Activated B cell treated with CpG ODN at 0.5 μM for 24 hours (primary cell): Measurements from ENCODE around the gene PLEKHG2. TPM values are rescaled to one million over a fixed set of nuclear protein-coding genes. Genes with fewer than 3 reads are reported as not detected.

Source experiments
- ATAC-seq: fragments of 200-7000 bp; cut with Tn5 transposase; one replicate; pipeline ENCODE4 v1.10.0; 2021; ENCODE audit warnings: low read depth, mild to moderate bottlenecking, moderate library complexity
- CTCF ChIA-PET: fragments of 350-600 bp; sonication (Branson Sonifier 250); formaldehyde crosslinking; loops from one replicate; lab custom pipeline; 2021; ENCODE audit warnings: antibody characterized with exemption; lab: Charles Lee
- POLR2A ChIA-PET: fragments of 350-600 bp; sonication (Branson Sonifier 250); formaldehyde crosslinking; loops from one replicate; lab custom pipeline; 2021; ENCODE audit warnings: antibody characterized with exemption; lab: Charles Lee
- DNase-seq: peaks from one replicate; pipeline ENCODE4 v3.0.0; 2022
- H3K27ac Mint-ChIP-seq: one replicate; pipeline ENCODE4 v1.8.0; 2020; ENCODE audit warnings: mixed read lengths
- H3K27me3 Mint-ChIP-seq: one replicate; pipeline ENCODE4 v1.8.0; 2021; ENCODE audit warnings: mixed read lengths
- H3K36me3 Mint-ChIP-seq: one replicate; pipeline ENCODE4 v1.8.0; 2021; ENCODE audit warnings: low read depth, mixed read lengths
- H3K4me1 Mint-ChIP-seq: one replicate; pipeline ENCODE4 v1.8.0; 2021; ENCODE audit warnings: mixed read lengths
- H3K4me3 Mint-ChIP-seq: one replicate; pipeline ENCODE4 v1.8.0; 2020; ENCODE audit warnings: mild to moderate bottlenecking, mixed read lengths
- H3K9me3 Mint-ChIP-seq: one replicate; pipeline ENCODE4 v1.8.0; 2020; ENCODE audit warnings: mixed read lengths
- intact Hi-C: fragments of 100-400 bp; cut with micrococcal nuclease; formaldehyde crosslinking; loops from one replicate; pipeline ENCODE4 v1.15.1; 2024
- total RNA-seq: library from RNA; stranded (reverse); gene quantifications from 2 replicates; pipeline ENCODE4 v1.2.3, GENCODE V29; 2022
- TF ChIP-seq, protein P1 (sequence below): fragments of 200-600 bp; IDR thresholded peaks from one replicate; pipeline ENCODE4 v1.8.0; 2022; ENCODE audit warnings: antibody characterized with exemption, mild to moderate bottlenecking

Gene PLEKHG2
- total RNA-seq, 1 donor from 2014 or later: 125 TPM

- H3K9me3 Mint-ChIP-seq: no peaks in the 10 kb centered on the region
- TF ChIP-seq, protein P1, sequence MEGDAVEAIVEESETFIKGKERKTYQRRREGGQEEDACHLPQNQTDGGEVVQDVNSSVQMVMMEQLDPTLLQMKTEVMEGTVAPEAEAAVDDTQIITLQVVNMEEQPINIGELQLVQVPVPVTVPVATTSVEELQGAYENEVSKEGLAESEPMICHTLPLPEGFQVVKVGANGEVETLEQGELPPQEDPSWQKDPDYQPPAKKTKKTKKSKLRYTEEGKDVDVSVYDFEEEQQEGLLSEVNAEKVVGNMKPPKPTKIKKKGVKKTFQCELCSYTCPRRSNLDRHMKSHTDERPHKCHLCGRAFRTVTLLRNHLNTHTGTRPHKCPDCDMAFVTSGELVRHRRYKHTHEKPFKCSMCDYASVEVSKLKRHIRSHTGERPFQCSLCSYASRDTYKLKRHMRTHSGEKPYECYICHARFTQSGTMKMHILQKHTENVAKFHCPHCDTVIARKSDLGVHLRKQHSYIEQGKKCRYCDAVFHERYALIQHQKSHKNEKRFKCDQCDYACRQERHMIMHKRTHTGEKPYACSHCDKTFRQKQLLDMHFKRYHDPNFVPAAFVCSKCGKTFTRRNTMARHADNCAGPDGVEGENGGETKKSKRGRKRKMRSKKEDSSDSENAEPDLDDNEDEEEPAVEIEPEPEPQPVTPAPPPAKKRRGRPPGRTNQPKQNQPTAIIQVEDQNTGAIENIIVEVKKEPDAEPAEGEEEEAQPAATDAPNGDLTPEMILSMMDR: no peak
- ChIA-PET CTCF (interaction anchor here (0.9 to 1.6 kb wide), 3 partner anchors 64 to 96 kb away, joined by 3 to 4 read pairs (median 4); partner anchors contain the start of gene EID2B), POLR2A (interaction anchor here (0.6 to 1.4 kb wide), 3 partner anchors 7 to 727 kb away, joined by 3 to 5 read pairs (median 4); partner anchors contain the start of gene SUPT5H)
- H3K4me1 Mint-ChIP-seq: peaks cover 42% of the 10 kb centered on the region
- H3K36me3 Mint-ChIP-seq: peaks cover 23% of the 10 kb centered on the region
- H3K27me3 Mint-ChIP-seq: no peaks in the 10 kb centered on the region
- no peak overlapping the region for H3K4me3 Mint-ChIP-seq
- DNase-seq (no peak), ATAC-seq (no peak)
- intact Hi-C loops: loop anchor here (5.0 kb wide), 1 partner anchor 96 kb away; the partner anchor contains the start of gene SAMD4B
- H3K27ac Mint-ChIP-seq: no peak overlapping the region
These were observed 25.9 kb downstream of the PLEKHG2 start for GRCh38 chr19:39438270-39438934.

- H3K4me3 Mint-ChIP-seq: peak overlapping the region; percentile 96
- no peak for DNase-seq
- H3K36me3 Mint-ChIP-seq: peaks cover 36% of the 10 kb centered on the region
- POLR2A ChIA-PET: interaction anchor here (0.5 to 7.4 kb wide), 27 partner anchors 7 to 1819 kb away, joined by 3 to 185 read pairs (median 5); partner anchors contain the start of genes EID2B, MED29, PAF1 and PLEKHG2
- peaks cover 61% of the 10 kb centered on the region for H3K4me1 Mint-ChIP-seq
- TF ChIP-seq, protein P1: no peak
- peak overlapping the region; percentile 93 for H3K27ac Mint-ChIP-seq
- no peaks in the 10 kb centered on the region for H3K27me3 Mint-ChIP-seq
- H3K9me3 Mint-ChIP-seq: no peaks in the 10 kb centered on the region
- no peak for ATAC-seq
- intact Hi-C loops: loop anchor here (1.0 to 10.0 kb wide), 10 partner anchors 8 to 1306 kb away; partner anchors contain the start of genes ACTMAP, DLL3, DYRK1B and KCNK6
- CTCF ChIA-PET: interaction anchor here (0.7 kb wide), 2 partner anchors 30 to 32 kb away, joined by 3 read pairs; partner anchors contain the start of gene PLEKHG2
These were observed 32.2 kb downstream of the PLEKHG2 start for GRCh38 chr19:39444598-39445195.

DNA sequence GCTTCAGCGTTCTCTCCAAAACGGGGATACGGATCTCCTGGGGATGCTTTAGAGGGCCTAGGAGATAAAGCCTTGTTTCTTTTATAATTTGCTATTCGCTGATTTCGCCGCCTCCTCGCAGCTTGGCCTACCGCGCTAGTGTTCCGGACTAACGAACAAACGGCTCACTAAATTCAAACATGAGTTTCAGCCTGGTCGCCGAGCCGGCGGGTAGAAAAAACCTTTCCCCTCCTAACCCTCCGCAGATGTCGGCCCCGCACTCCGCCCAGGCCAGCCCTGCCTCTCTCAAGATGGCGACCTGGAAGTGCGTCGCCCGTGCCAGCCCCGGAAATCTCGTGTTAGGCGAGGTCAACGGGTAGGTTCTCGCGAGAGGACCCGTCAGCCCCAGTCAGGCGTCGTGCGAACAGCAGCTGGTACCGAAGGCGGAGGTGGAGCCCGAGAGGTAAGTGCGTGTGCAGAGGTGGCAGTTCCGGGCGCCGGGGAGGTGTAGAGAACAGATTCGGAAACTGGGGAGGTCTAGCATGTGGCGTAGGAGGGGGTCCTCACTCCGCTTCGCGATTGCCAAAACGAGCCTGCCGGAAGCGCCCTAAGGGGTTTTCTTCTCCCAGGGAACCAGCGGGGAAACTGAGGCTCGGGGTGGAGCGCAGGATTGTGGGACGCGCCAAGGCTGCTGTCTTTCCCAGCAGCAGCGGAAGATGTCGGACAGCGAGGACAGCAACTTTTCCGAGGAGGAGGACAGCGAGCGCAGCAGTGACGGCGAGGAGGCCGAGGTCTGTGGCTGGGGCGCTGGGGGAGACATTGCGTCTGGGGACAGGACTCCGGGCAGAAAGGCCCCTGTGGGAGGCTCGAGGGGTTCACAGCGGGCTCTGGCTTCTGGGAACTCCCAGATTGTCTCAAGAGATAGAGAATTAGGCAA, 33.0 kb downstream of the PLEKHG2 start, which contains the start of gene SUPT5H:
TSS of gene SUPT5H (plus strand) at position 387 of the 916 bp plus-strand sequence. CDS start at position 696, 309 bp downstream.
- intact Hi-C loops: loop anchor here (1.0 to 10.0 kb wide), 9 partner anchors 9 to 1305 kb away; partner anchors contain the start of genes ACTMAP, DLL3, DYRK1B and KCNK6
- Mint-ChIP-seq H3K9me3 (no peaks in the 10 kb centered on the region), H3K27me3 (no peaks in the 10 kb centered on the region), H3K36me3 (peaks cover 38% of the 10 kb centered on the region), H3K4me3 (peak within 1 kb of the TSS; percentile 96), H3K4me1 (peaks cover 62% of the 10 kb centered on the region), H3K27ac (peak within 1 kb of the TSS; percentile 93)
- POLR2A ChIA-PET: interaction anchor here (0.5 to 7.4 kb wide), 27 partner anchors 8 to 1818 kb away, joined by 3 to 185 read pairs (median 5); partner anchors contain the start of genes EID2B, MED29, PAF1 and PLEKHG2
- TF ChIP-seq, protein P1: no peak
- peak; percentile 94 for ATAC-seq
- CTCF ChIA-PET: interaction anchor here (0.7 to 1.0 kb wide), 2 partner anchors 29 to 89 kb away, joined by 3 read pairs; no protein-coding TSS in a partner anchor
- peak; percentile 84 for DNase-seq

- TF ChIP-seq, protein P1: no peak
- peak overlapping the region; percentile 93 for H3K27ac Mint-ChIP-seq
- DNase-seq: no peak
- no peak for ATAC-seq
- ChIA-PET CTCF (interaction anchor here (1.0 kb wide), 1 partner anchor 88 kb away, joined by 3 read pairs; no protein-coding TSS in a partner anchor), POLR2A (interaction anchor here (0.5 to 7.4 kb wide), 9 partner anchors 9 to 710 kb away, joined by 3 to 185 read pairs (median 4); partner anchors contain the start of genes RPS16, TIMM50 and ZFP36)
- H3K4me1 Mint-ChIP-seq: peaks cover 65% of the 10 kb centered on the region
- peak overlapping the region; percentile 96 for H3K4me3 Mint-ChIP-seq
- no peaks in the 10 kb centered on the region for H3K27me3 Mint-ChIP-seq
- H3K9me3 Mint-ChIP-seq: no peaks in the 10 kb centered on the region
- intact Hi-C loops: loop anchor here (5.0 to 10.0 kb wide), 3 partner anchors 386 to 1132 kb away; partner anchors contain the start of genes DYRK1B, KCNK6, MRPS12 and SARS2
- peaks cover 43% of the 10 kb centered on the region for H3K36me3 Mint-ChIP-seq
These were observed 34.1 kb downstream of the PLEKHG2 start for GRCh38 chr19:39446365-39447084.
